ENCODE data around the gene GAS5. TPM values are rescaled to one million over a fixed set of nuclear protein-coding genes. Genes with fewer than 3 reads are reported as not detected.

GAS5 gene
- total and polyA plus RNA-seq, 9 donors: 580 to 917 (median 690) TPM

GRCh38 chr1:173856903-173857302 lies 10.9 kb downstream of the GAS5 start:
- Histone ChIP-seq H3K27ac (ENCODE audit: low read length) (no peak overlapping the region), H3K36me3 (ENCODE audit: control insufficient read depth, insufficient read depth, low read length) (peaks cover 34% of the 10 kb centered on the region), H3K27me3 (ENCODE audit: control insufficient read depth, insufficient read depth, low read length) (no peaks in the 10 kb centered on the region), H3K9me3 (replicated peaks; ENCODE audit: control insufficient read depth, low read depth, low read length) (no peaks in the 10 kb centered on the region), H3K4me3 (ENCODE audit: low read length) (no peak overlapping the region), H3K4me1 (ENCODE audit: control insufficient read depth, insufficient read depth, low read length) (no peaks in the 10 kb centered on the region)
- no CpG with 5 or more reads among the region's 2 CpGs for WGBS (ENCODE audit: insufficient coverage)
- DNase-seq: no peak

DNA sequence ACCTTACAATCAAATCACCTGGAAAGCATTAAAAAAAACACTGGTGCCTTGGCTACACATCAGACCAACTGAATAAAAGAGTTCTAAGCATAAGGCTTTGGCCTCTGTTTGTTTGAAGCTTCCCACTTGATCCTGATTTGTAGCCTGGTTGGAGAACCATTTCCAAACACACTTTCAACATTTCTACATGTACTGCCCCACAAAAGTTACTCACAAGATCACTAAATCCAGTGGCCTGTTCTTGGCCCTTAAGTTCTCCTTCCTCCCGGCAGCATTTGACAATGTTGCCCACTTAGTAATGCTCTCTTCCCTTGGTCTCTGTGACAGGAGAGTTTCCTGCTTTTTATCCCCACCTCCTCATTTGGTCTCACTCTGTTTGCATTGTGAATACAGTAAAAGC lies 11.8 kb downstream of the GAS5 start:
- Histone ChIP-seq H3K4me1 (ENCODE audit: control insufficient read depth, insufficient read depth, low read length) (no peaks in the 10 kb centered on the region), H3K27me3 (ENCODE audit: control insufficient read depth, insufficient read depth, low read length) (no peaks in the 10 kb centered on the region), H3K27ac (ENCODE audit: low read length) (no peak overlapping the region), H3K36me3 (ENCODE audit: control insufficient read depth, insufficient read depth, low read length) (peaks cover 29% of the 10 kb centered on the region), H3K4me3 (ENCODE audit: low read length) (no peak overlapping the region), H3K9me3 (replicated peaks; ENCODE audit: control insufficient read depth, low read depth, low read length) (no peaks in the 10 kb centered on the region)
- 80% methylated on average over 1 of the region's 1 CpG for WGBS (ENCODE audit: insufficient coverage)
- no peak for DNase-seq

DNA sequence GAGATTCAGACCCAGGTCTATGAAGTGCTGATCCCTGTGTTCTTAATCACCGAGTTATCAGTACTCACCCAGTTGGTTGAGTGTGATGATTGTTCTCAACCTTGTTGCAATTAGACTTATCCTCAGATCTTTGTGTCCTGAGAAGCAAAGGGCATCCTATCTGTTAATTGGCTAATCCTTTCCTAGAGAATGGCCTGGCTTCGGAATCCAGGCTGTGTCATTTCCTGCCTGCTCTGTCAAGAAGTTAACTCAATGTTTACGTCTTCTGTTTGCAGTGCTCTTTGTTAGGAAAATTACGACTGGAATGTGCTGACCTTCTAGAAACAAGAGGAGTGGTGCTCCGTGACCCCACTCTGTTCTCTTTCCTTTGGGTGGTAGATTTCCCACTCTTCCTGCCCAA lies 14.7 kb downstream of the GAS5 start:
- H3K4me1 ChIP-seq (ENCODE audit: control insufficient read depth, insufficient read depth, low read length): no peaks in the 10 kb centered on the region
- H3K36me3 ChIP-seq (ENCODE audit: control insufficient read depth, insufficient read depth, low read length): peaks cover 32% of the 10 kb centered on the region
- H3K27ac ChIP-seq (ENCODE audit: low read length): peak overlapping the region; percentile 44
- no peak overlapping the region for H3K4me3 ChIP-seq (ENCODE audit: low read length)
- WGBS (ENCODE audit: insufficient coverage): 42% methylated on average over 2 of the region's 5 CpGs
- H3K27me3 ChIP-seq (ENCODE audit: control insufficient read depth, insufficient read depth, low read length): no peaks in the 10 kb centered on the region
- DNase-seq: no peak
- no peaks in the 10 kb centered on the region for H3K9me3 ChIP-seq (replicated peaks; ENCODE audit: control insufficient read depth, low read depth, low read length)

GRCh38 chr1:173852105-173852504 lies 15.7 kb downstream of the GAS5 start:
- H3K4me1 ChIP-seq (ENCODE audit: control insufficient read depth, insufficient read depth, low read length): no peaks in the 10 kb centered on the region
- H3K27ac ChIP-seq (ENCODE audit: low read length): no peak overlapping the region
- no peak for DNase-seq
- no peaks in the 10 kb centered on the region for H3K27me3 ChIP-seq (ENCODE audit: control insufficient read depth, insufficient read depth, low read length)
- no peak overlapping the region for H3K4me3 ChIP-seq (ENCODE audit: low read length)
- no peaks in the 10 kb centered on the region for H3K9me3 ChIP-seq (replicated peaks; ENCODE audit: control insufficient read depth, low read depth, low read length)
- H3K36me3 ChIP-seq (ENCODE audit: control insufficient read depth, insufficient read depth, low read length): peaks cover 32% of the 10 kb centered on the region
- WGBS (ENCODE audit: insufficient coverage): no CpG with 5 or more reads among the region's 4 CpGs

DNA sequence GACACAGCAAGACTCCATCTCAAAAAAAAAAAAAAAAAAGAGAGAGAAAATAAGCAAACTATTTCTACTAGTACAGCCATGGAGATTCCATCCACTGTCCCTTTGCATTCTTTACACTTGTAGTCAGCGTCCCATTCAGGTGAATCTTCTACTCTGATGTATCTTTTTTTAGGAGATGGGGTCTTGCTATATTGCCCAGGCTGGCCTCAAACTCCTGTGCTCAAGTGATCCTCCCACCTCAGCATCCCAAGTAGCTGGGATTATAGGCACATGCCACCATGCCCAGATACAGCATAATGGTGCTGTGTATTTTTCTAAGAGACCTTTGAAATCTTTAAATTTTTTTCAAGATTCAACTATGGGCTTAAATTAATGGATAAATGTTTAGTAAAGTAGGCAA lies 35.0 kb downstream of the GAS5 start:
- peaks cover 19% of the 10 kb centered on the region for H3K36me3 ChIP-seq (ENCODE audit: control insufficient read depth, insufficient read depth, low read length)
- DNase-seq: no peak
- H3K4me3 ChIP-seq (ENCODE audit: low read length): no peak overlapping the region
- no peaks in the 10 kb centered on the region for H3K9me3 ChIP-seq (replicated peaks; ENCODE audit: control insufficient read depth, low read depth, low read length)
- no peak overlapping the region for H3K27ac ChIP-seq (ENCODE audit: low read length)
- no CpG with 5 or more reads among the region's 1 CpG for WGBS (ENCODE audit: insufficient coverage)
- H3K27me3 ChIP-seq (ENCODE audit: control insufficient read depth, insufficient read depth, low read length): no peaks in the 10 kb centered on the region
- H3K4me1 ChIP-seq (ENCODE audit: control insufficient read depth, insufficient read depth, low read length): no peaks in the 10 kb centered on the region

GRCh38 chr1:173827611-173828010 lies 40.2 kb downstream of the GAS5 start:
- Histone ChIP-seq H3K4me1 (ENCODE audit: control insufficient read depth, insufficient read depth, low read length) (peaks cover 12% of the 10 kb centered on the region), H3K4me3 (ENCODE audit: low read length) (no peak overlapping the region), H3K9me3 (replicated peaks; ENCODE audit: control insufficient read depth, low read depth, low read length) (no peaks in the 10 kb centered on the region), H3K27me3 (ENCODE audit: control insufficient read depth, insufficient read depth, low read length) (no peaks in the 10 kb centered on the region), H3K36me3 (ENCODE audit: control insufficient read depth, insufficient read depth, low read length) (no peaks in the 10 kb centered on the region), H3K27ac (ENCODE audit: low read length) (no peak overlapping the region)
- WGBS (ENCODE audit: insufficient coverage): 80% methylated on average over 1 of the region's 2 CpGs
- DNase-seq: no peak

GRCh38 chr1:173824315-173825081 lies 43.3 kb downstream of the GAS5 start, which contains the start of the genes CENPL and DARS2:
Gene CENPL (minus strand): TSS chr1:173824883. CDS start chr1:173811299, 13,584 bp downstream.
Gene DARS2 (plus strand): TSS chr1:173824673. CDS start chr1:173825230, 557 bp downstream.
- Histone ChIP-seq H3K27me3 (ENCODE audit: control insufficient read depth, insufficient read depth, low read length) (no peaks in the 10 kb centered on the region), H3K4me1 (ENCODE audit: control insufficient read depth, insufficient read depth, low read length) (peaks cover 12% of the 10 kb centered on the region), H3K4me3 (ENCODE audit: low read length) (peak within 1 kb of the TSS; percentile 80), H3K36me3 (ENCODE audit: control insufficient read depth, insufficient read depth, low read length) (no peaks in the 10 kb centered on the region), H3K9me3 (replicated peaks; ENCODE audit: control insufficient read depth, low read depth, low read length) (no peaks in the 10 kb centered on the region), H3K27ac (ENCODE audit: low read length) (peak within 1 kb of the TSS; percentile 98)
- peak; percentile 100 for DNase-seq
- WGBS (ENCODE audit: insufficient coverage): under 1% methylated on average over 44 of the region's 55 CpGs

DNA sequence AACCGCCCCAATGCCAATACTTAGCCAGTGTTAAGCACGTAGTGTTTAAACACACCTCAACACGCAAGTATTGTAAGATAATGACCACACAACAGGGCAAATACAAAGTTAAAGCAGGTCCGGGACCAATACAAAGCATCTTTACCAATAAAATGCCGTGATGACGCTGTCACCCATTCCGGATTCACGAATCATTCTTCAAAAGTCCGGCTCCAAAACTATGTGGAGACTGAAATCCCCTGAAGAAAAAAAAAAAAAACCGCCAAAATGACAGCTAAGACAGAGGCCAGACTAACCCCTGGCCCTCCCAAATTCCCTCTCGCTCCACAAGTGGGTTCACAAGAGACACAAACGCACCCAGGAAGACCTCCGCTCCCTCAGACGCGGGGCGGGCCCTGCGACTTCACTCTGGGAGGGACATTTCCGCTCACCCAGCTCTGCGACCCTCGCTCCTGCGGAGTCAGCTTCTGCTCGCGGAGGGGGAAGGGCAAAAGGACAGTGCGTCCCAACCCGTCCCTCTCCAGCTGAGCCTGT lies 43.9 kb downstream of the GAS5 start:
- DNase-seq: no peak
- WGBS (ENCODE audit: insufficient coverage): 0% methylated on average over 20 of the region's 25 CpGs
- H3K9me3 ChIP-seq (replicated peaks; ENCODE audit: control insufficient read depth, low read depth, low read length): no peaks in the 10 kb centered on the region
- peak overlapping the region; percentile 80 for H3K4me3 ChIP-seq (ENCODE audit: low read length)
- H3K4me1 ChIP-seq (ENCODE audit: control insufficient read depth, insufficient read depth, low read length): peaks cover 12% of the 10 kb centered on the region
- H3K27ac ChIP-seq (ENCODE audit: low read length): peak overlapping the region; percentile 98
- no peaks in the 10 kb centered on the region for H3K27me3 ChIP-seq (ENCODE audit: control insufficient read depth, insufficient read depth, low read length)
- peaks cover 2% of the 10 kb centered on the region for H3K36me3 ChIP-seq (ENCODE audit: control insufficient read depth, insufficient read depth, low read length)

DNA sequence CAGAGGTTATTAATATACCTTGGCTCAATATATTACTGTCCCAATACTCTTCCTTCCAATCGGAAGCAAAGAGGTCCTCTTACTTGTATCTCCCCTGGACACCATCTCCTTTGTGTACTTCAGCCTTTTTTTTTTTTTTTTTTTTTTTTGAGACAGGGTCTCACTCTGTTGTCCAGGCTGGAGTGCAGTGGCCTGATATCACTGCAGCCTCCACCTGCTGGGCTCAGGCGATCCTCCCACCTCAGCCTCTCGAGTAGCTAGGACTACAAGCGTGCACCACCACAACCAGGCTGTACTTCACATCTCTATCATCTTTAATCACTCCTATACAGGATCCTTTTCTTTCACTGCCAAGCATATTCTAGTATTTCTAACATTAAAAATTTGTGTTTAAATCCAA lies 46.1 kb downstream of the GAS5 start:
- 88% methylated on average over 4 of the region's 4 CpGs for WGBS (ENCODE audit: insufficient coverage)

DNA sequence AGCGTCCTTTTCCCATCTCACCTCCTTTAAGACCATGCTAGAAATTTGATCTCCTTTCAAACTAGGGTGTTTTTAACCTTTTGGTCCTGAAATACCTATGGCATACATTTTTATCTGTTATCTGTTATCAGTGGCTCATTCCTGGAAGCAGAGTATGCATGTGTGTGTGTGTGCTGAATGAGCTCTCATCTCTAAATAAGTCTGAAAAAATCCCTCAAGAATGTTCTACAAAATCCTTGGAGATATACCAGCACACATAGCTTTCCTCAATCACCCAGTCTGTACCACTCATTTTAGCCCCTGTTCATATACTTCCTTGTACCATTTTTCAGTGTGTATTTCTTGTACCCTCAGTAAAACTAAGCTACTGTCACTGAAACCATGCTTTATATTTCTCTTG lies 49.3 kb downstream of the GAS5 start:
- H3K27ac ChIP-seq (ENCODE audit: low read length): no peak overlapping the region
- no CpG with 5 or more reads among the region's 1 CpG for WGBS (ENCODE audit: insufficient coverage)
- peaks cover 3% of the 10 kb centered on the region for H3K4me1 ChIP-seq (ENCODE audit: control insufficient read depth, insufficient read depth, low read length)
- no peak overlapping the region for H3K4me3 ChIP-seq (ENCODE audit: low read length)
- H3K36me3 ChIP-seq (ENCODE audit: control insufficient read depth, insufficient read depth, low read length): peaks cover 2% of the 10 kb centered on the region
- no peaks in the 10 kb centered on the region for H3K27me3 ChIP-seq (ENCODE audit: control insufficient read depth, insufficient read depth, low read length)
- DNase-seq: no peak
- H3K9me3 ChIP-seq (replicated peaks; ENCODE audit: control insufficient read depth, low read depth, low read length): peaks cover 3% of the 10 kb centered on the region

More for the DNA sequence above, 46.1 kb downstream of the GAS5 start:
- peaks cover 2% of the 10 kb centered on the region for H3K36me3 ChIP-seq (ENCODE audit: control insufficient read depth, insufficient read depth, low read length)
- no peak for DNase-seq
- H3K27ac ChIP-seq (ENCODE audit: low read length): no peak overlapping the region
- H3K4me1 ChIP-seq (ENCODE audit: control insufficient read depth, insufficient read depth, low read length): peaks cover 12% of the 10 kb centered on the region
- H3K27me3 ChIP-seq (ENCODE audit: control insufficient read depth, insufficient read depth, low read length): no peaks in the 10 kb centered on the region
- no peak overlapping the region for H3K4me3 ChIP-seq (ENCODE audit: low read length)
- no peaks in the 10 kb centered on the region for H3K9me3 ChIP-seq (replicated peaks; ENCODE audit: control insufficient read depth, low read depth, low read length)

All from muscle of leg (tissue), 11 donors.